Limb (tissue), 2 donors: Measurements from ENCODE around the gene CDK5.
A peak's percentile ranks its signal among the peaks of the same experiment; 100 is the strongest.
"Not testable (repeated sequence)": the region's sequence is repeated elsewhere in the genome, so short reads cannot be mapped to it uniquely, and the experiment has no call there.

ENCODE experiments used
- DNase-seq, 2 donors: peaks; one replicate each; pipeline ENCODE4 v3.0.0-alpha.2; 2016; ENCODE audit errors: extremely low spot score in 2 of 2

CDK5 gene

DNA sequence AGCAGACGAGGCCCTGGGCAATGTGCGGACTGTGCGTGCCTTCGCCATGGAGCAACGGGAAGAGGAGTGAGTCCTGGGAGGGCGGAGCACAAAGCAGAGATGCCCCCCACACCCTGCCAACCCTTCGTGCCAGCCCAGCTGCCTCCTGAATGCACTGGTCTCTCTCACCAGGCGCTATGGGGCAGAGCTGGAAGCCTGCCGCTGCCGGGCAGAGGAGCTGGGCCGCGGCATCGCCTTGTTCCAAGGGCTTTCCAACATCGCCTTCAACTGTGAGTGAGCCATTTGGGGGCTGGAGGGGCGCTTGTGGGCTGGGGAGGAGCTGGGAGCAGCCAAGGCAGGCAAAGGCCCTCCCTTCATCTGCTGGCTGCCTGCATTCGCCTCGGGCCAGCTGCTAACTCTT lies 21.8 kb downstream of the CDK5 start:
- no peak for DNase-seq

DNA sequence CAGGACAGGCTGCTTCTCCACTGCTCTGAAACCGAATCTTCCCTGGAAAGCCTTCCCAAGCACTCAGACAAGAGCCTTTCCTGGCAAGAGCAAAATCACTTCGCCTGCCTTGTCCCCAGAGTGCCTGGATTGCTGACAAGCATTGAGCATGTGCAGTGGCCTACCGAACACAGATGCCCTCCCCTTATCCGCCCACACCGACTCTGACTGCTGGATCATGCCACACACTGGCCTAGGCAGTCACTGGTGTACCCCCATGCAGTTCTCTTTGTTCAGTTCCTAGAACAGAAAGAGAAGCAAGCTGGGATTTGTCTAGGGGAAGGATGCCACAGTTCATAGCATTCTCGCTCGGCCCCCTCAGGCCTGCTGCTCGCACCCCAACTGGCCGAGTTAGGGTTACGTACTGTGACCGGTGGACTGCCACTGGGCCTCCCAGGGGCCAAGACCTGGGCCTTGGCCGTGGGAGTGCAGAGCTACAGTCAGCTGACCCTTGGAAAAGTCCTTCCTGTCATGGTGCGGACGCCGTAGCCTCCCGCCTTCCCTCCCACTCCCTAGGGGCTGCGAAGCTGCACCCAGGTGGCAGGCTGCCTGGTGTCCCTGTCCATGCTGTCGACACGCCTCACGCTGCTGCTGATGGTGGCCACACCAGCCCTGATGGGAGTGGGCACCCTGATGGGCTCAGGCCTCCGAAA lies 22.5 kb downstream of the CDK5 start:
- DNase-seq = no peak

DNA sequence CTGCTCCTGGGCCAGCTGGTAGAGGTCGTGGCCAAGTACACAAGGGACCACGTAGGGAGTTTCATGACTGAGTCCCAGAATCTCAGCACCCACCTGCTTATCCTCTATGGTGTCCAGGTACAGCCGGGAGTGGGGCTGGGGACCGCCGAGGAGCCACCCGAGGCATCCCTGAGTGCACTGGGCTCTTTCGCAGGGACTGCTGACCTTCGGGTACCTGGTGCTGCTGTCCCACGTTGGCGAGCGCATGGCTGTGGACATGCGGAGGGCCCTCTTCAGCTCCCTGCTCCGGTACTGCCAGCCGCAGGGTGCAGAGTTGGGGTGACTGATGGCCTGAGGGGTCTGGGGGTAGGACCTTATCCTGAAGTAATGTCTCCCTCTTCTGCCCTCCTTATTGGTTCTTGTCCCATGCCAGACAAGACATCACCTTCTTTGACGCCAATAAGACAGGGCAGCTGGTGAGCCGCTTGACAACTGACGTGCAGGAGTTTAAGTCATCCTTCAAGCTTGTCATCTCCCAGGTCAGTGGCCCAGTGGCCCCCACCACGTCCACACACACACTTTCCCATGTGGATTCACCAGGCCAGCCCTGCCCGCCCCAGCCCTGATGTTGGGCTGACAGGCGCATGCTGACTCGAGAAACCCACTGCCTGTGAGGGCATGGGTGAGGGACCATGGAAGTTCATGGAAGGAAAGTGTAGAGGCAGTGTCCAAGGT lies 23.2 kb downstream of the CDK5 start:
- no peak for DNase-seq

DNA sequence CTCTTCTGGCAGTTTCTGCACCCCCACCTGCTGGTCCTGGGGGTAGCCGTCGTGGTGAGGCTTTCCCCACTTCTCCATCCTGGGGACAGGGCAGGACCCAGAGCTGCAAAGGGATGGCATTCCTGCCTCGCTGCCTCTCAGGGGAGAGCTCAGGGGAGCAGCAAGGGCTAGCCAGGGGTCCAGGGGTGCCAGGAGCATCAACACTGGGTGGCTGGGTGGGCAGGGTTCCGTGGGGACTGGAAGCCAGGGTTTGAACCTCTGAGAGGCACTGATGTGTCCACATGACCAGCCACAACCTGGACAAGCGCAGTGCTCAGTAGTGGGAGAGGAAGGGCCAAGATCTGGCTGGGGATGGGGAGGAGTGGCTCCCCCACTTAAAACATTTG lies 23.8 kb downstream of the CDK5 start:
- DNase-seq = no peak

DNA sequence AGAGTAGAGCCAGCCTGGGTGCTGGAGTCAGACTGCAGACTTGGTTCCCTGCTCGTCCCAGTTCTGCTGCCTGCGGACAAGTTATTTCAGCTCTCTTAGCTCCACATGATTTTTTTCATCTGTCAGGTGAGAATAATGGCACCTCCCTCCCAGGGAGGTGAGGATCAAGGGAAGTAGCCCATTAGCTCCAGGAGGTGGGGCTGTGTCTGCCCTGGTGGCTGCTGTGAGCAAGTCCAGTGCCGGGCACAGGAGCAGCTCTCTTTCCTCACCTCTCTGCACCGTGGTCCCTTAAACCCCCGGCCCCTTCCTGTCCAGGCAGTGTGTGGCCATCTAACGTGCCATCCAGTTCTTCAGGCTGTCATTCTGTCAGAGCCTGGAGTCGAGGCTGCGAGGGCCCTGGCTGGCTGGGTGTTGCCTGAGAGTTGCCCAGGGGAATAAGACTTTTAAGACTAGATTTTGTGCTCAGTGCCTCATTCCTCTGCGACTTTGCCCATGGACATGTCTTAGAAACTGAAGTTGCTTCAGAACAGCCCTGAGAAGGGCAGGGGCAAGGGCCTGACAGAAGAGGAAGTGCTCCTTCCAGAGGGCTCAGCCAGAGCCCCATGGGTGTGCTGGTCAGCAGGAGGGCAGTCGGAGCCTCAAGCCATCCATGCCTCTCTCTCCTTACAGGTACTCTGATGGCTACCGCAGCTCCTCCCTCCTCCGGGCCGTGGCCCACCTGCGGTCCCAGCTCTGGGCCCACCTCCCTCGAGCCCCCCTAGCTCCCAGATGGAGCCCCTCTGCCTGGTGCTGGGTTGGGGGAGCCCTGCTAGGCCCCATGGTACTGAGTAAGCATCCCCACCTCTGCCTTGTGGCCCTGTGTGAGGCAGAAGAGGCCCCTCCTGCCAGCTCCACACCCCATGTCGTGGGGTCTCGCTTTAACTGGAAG lies 24.5 kb downstream of the CDK5 start:
- no peak for DNase-seq

DNA sequence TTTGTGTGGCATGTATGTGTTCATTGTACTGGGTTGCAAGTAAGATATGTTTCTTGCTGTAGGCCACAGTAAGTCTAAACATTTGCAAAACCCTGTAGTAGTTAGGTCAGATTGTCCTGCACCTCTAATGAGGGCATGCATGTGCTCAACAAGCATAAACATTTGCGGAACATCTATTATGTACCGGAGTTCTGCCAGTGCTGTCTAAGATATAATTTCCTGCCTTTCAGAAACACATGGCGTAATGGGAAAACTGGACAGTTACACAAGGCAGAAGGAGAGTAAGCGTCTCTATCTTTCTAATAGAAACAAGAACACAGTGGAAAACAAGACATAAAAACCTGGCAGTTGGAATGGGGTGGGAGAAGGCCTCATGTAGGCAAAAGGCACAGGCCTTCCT lies 26.7 kb downstream of the CDK5 start:
- no peak for DNase-seq

DNA sequence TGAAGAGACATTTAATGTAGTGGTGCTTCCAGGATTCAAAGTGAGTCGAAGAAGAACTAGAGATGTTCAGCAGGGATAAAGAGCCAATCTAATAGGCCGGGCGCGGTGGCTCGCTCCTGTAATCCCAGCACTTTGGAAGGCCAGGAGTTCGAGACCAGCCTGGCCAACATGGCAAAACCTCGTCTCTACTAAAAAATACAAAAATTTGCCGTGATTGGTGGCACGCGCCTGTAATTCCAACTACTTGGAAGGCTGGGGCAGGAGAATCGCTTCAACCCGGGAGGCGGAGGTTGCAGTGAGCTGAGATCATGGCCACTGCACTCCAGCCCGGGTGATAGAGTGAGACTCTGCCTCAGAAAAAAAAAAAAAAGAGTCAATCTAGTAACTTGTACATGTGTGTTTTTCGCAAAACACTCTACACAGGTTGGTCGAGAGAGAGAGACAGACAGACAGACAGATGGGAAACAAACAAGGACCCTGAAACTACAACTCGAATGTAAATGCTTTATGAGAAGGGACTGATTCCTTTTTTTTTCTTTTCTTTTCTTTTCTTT lies 28.7 kb downstream of the CDK5 start:
- DNase-seq = no peak

DNA sequence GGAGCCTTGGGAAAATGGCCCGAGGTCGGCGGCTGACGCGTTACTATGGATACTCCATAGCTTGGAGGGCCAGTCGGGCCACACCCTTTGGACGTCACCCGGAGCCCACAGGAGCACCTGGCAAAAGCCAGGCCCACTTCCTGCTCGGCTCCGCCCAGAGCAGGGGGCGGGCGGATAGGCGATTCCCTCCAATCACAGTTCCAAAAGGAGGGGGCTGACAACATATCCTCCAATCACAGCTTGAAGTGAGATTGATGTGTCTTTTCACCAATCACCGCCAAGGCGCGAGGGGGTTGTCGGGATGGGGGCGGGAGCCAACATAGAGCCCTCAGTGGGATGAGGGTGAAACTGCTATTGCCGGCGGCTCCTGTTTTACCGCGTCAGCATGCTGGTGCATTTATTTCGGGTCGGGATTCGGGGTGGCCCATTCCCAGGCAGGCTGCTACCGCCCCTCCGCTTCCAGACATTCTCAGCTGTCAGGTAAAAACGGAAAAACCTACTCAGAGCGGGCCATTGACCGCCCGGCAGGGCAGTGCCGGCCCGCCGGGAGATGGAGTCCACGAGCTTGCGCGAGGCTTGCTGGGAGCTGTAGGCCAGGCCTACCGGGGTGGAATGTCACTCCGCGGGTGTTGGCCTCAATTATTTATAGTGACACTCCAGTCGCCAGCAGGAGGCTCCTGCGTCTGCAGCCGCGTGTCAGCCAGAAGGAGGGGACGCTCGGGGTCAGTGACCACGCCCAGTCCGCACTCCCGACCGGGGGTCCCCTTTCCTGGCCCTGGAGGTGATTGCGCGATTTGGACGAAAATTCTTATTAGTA lies 29.4 kb downstream of the CDK5 start, which contains the start of gene ABCB8:
ABCB8 (plus strand) TSS at position 320 of the 817 bp plus-strand sequence; CDS start at position 386, 66 bp downstream.
- peak; percentile 97 to 99 for DNase-seq

DNA sequence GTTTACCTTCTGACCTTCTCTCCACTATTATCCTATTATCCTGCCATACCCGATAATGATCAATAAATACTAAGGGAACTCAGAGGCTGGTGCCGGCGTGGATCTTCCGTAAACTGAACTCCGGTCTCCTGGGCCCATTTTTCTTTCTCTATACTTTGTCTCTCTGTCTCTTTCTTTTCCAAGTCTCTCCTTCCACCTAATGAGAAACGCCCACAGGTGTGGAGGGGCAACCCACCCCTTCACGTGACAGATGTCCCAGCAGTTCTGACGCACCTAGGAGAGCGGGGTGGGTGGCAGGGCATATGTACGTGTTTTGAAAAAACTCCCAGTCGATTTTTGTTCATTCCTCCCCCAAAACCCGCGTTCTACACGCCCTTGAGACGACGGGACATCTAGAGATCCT lies 30.0 kb downstream of the CDK5 start:
- DNase-seq = not testable (repeated sequence)

DNA sequence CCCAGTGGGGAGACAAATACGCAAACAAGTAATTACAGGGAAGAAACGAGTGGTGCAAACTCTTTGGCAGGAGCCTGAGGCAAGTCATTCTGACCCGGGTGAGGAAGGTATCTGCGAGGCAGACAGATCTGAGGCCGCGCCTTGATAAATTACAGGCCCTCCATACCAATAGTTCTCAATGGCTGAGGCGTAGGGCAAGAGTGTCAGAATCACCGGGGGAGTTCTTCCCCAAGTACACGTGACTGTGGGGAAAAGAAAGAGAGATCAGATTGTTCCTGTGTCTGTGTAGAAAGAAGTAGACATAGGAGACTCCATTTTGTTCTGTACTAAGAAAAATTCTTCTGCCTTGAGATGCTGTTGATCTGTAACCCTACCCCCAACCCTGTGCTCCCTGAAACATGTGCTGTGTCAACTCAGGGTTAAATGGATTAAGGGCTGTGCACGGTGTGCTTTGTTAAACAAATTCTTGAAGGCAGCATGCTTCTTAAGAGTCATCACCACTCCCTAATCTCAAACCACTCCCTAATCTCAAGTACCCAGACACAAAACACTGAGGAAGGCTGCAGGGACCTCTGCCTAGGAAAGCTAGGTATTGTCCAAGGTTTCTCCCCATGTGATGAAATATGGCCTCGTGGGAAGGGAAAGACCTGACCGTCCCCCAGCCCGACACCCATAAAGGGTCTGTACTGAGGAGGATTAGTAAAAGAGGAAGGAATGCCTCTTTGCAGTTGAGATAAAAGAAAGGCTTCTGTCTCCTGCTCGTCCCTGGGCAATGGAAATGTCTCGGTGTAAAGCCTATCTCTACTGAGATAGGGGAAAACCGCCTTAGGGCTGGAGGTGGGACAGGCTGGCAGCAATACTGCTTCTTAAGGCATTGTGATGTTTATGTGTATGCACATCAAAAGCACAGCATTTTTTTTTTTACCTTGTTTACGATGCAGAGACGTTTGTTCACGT lies 30.6 kb downstream of the CDK5 start:
- DNase-seq = not testable (repeated sequence)

DNA sequence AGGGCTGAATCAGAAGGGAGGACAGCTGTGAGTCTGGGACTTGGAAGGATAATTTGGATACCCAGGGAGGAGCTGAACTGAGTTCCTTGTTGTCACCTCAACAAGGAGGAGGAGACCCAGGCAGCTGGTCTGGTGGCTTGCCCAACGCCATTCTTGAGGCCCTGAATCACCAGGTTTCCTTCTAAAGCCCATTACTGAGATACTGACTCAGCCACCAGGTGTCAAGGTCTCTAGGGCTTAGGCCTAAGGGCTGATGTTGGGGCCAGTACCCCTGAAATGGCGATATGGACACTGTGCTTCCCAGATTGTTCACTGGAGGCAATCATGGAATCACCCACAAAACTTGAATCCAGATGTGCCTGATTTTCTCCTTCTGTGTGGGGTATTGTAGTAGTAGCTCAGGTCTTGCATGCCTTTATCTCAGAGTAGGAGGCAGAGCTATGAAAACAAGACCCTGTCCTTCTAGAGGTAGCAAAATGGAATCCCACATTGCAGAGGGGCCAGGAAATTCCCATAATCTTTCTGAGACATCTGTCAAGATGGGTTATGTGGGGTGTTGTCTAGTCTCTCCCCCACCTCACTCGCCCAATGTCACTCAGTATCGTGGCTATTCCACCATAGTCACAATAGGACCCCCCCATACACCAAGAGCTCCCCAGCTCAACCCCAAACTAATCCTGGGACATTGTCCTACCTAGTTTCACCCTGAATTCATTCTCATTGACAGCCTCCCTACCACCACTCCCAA lies 31.6 kb downstream of the CDK5 start:
- DNase-seq = no peak

DNA sequence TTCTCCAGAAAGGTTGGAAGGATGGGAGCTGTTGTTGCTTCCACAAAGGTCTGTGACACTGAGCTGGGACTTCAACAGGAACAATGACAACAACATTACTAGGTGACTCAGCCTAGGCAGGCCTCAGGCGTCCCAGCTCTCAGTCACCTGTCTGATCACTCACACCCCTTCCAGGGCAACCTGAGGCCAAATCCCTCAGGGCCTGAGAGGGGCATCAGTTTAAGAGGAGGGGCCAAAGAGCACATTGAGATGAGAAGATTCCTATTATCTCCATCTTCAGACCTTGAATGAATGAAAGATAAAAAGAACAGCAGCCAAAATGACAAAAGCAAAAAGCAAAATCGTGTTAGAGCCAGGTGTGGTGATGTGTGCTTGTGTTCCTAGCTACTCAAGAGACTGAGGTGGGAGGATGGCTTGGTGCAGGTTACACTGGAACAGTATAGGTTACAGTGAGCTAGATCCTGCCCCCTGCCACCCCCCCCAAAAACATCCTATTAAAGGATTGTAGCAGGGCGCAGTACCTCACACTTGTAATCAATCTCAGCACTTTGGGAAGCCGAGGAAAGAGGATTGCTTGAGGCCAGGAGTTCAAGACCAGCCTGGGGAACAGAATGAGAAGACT lies 33.2 kb downstream of the CDK5 start, which contains the start of gene ATG9B:
ATG9B (minus strand) TSS at position 60 of the 622 bp plus-strand sequence. CDS start 71 bp downstream, outside the sequence.
- DNase-seq = no peak

DNA sequence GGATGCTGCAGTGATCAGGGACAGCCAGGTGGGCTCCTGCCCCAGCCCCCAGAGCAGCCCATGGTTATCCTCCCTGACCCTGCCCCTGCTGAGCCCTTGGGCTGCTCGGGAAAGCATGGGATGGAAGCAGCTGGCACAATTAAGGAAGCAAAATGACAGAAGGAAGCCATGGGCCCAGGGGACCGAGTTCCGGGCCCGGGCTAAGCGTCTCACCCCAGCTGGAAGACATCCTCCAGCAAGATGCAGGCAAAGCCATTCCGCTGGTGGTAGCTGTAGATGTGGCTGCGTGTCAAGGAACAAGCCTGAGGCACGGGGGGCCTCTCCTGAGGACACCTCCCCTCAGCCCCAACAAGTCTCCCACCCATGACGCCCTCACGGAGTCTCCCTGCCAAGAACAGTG lies 34.5 kb downstream of the CDK5 start:
- no peak for DNase-seq

DNA sequence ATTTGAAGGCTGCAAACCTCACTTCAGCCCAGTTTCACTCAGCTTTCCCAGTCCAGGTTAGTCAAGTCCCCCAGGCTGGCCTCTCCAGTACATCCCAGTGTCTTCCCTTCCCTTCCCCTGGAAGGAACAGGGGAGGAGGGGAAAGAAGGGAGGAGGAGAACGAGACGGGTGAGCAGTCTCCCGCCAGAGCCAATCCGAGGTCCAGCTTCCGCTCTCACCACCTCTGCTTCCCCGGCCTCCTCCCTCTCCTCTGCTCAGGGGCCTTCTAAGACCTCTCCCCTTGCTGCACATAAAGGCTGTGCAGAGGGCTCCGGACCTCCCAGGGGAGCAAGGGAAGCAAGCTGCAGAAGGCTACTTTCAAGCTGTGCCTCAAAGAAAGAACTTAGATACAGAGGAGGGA lies 37.5 kb downstream of the CDK5 start:
- no peak for DNase-seq

DNA sequence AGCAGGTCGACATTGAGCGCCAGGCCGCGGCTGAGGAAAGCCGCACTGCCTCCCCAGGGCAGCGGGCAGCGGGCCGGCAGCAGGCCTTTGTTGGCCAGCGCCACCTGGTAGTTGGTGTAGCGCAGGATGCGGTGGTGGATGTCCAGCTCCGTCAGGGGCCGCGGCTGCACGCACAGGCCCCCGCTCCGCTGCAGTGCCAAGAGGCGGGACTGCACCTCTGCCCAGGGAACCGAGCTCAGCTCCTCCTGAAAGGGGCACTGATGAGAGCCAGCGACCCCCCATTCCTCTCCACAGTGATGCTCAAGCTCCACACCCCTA lies 38.6 kb downstream of the CDK5 start:
- no peak for DNase-seq

DNA sequence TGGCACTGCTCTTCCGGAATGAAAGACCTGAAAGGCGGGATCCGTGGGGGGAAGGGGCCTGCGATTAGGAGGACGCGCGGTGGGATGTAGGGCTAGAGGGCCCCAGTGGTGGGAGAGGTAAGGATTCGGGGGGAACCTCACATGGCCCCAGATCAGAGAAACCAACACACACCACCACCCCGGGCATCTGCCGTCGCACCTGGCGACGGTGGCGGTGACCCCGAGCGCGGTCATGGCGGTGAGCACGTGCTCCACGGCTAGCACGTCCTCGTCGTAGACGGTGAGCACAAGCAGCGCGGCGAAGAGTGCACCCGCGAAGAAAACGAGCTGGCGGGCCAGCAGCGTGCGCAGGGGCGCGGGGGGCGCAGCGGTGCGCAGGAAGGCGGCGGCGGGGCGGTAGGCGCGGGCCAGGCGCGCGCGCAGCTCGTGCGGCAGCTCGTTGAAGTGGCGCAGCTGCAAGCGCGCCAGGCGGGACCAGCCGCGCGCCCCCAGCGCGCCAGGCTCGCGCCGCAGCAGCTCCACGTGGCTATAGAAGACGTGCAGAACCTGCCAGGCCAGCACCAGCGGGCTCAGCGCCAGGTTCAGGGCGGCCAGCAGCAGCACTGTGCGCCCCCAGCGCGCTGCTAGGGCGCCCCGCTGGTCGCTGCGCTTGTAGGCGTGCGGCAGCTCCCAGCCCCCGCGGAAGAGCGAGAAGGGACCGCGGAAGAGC lies 39.1 kb downstream of the CDK5 start:
- DNase-seq = peak in 1 of 2 donors; percentile 80

DNA sequence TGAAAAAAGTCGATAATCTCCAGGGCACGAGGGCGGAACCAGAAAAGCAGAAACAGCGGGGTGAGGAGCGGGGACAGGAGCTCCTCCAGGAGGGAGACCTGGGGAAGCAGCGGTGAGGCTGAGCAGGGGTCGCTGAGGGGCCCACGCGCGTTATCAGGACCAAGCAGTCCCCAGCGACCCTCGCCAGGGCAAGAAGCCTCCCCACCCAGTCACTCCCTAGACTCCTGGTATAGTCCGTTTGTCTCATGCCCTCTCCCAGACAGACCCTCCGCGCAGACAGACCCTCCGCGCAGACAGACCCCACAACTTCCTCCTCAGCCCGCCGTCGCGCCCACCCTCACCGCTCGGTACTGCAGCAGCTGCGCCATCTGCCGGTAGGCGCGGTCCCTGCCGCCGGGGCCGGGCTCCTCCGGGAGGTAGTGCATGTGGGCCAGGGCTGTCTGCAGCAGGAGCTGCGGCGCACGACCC lies 39.7 kb downstream of the CDK5 start:
- DNase-seq = peak; percentile 56 to 93
